AG10803 (cell line): Measurements from ENCODE around the gene ATL2.
"Not testable (repeated sequence)": the region's sequence is repeated elsewhere in the genome, so short reads cannot be mapped to it uniquely, and the experiment has no call there.

Source experiments
- DNase-seq: peaks from one replicate; pipeline ENCODE4 v3.0.0; 2010; ENCODE audit warnings: low read depth
- H3K4me3 ChIP-seq: 2 replicates; pipeline ENCODE4 v1.5.1; 2011; ENCODE audit warnings: mild to moderate bottlenecking, low read length, control low read depth
- CTCF ChIP-seq: conservative IDR thresholded peaks from 2 replicates; pipeline ENCODE4 v1.5.1; 2011; ENCODE audit warnings: mild to moderate bottlenecking, low read length, control low read depth, inconsistent platforms

Gene ATL2

GRCh38 chr2:38281095-38281742 is 95.9 kb downstream of the ATL2 start:
- no peak for TF ChIP-seq CTCF
- H3K4me3 ChIP-seq, result no peak overlapping the region
- no peak for DNase-seq

GRCh38 chr2:38279201-38279600 is 97.9 kb downstream of the ATL2 start:
- DNase-seq, result no peak
- H3K4me3 ChIP-seq, result no peak overlapping the region

GRCh38 chr2:38278117-38278438 is 99.0 kb downstream of the ATL2 start:
- not testable (repeated sequence) for DNase-seq, H3K4me3 ChIP-seq

More at GRCh38 chr2:38279201-38279600, 97.9 kb downstream of the ATL2 start:
- no peak for TF ChIP-seq CTCF

- no peak for DNase-seq
- no peak for TF ChIP-seq CTCF
- no peak overlapping the region for H3K4me3 ChIP-seq
Measured at GRCh38 chr2:38277245-38278116, 99.6 kb downstream of the ATL2 start.

- TF ChIP-seq CTCF, result peak; percentile 73
- no peak overlapping the region for H3K4me3 ChIP-seq
- peak; percentile 85 for DNase-seq
Measured at GRCh38 chr2:38274286-38275276, 102.5 kb downstream of the ATL2 start.

GRCh38 chr2:38271697-38272096 is 105.4 kb downstream of the ATL2 start:
- H3K4me3 ChIP-seq, result no peak overlapping the region
- no peak for DNase-seq
- no peak for TF ChIP-seq CTCF

GRCh38 chr2:38269421-38269820 is 107.7 kb downstream of the ATL2 start:
- DNase-seq, result no peak
- no peak overlapping the region for H3K4me3 ChIP-seq
- TF ChIP-seq CTCF, result no peak
